ENCODE data around the gene CNR2.
A peak's percentile ranks its signal among the peaks of the same experiment; 100 is the strongest.
"Not testable (repeated sequence)": the region's sequence is repeated elsewhere in the genome, so short reads cannot be mapped to it uniquely, and the experiment has no call there.

The CNR2 gene

DNA sequence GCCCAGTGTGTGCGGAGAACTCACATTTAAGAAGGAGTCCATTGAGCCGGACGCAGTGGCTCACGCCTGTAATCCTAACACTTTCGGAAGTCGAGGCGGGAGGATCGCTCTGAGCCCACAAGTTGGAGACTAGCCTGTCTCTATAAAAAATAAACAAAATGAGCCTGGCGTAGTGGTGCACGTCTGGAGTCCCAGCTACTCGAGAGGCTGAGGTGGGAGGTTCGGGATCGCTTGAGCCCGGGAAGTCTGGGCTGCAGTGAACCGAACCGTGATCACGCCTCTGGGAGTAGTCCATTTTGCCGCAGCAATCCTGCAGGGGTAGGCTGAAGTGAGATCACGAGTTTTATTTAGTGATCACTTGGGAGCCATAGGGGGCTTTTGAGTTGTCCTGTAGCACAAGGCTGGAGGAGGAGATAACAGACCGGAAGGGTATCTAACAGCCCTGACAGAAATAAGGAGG is 44.6 kb downstream of the CNR2 start:
- H3K36me3 ChIP-seq, result peaks cover 16% of the 10 kb centered on the region
- peak overlapping the region; percentile 28; the same call in 1 of the 2 replicates for H3K9ac ChIP-seq
- H3K27ac ChIP-seq, result 0 out of 2 replicates have a peak overlapping the region, but pooled peaks have one; percentile 44
- no peaks in the 10 kb centered on the region for H3K27me3 ChIP-seq
- H3K4me2 ChIP-seq, result peak overlapping the region; percentile 99
- peak overlapping the region; percentile 80 for H3K4me3 ChIP-seq
- peaks cover 47% of the 10 kb centered on the region for H3K4me1 ChIP-seq
- peaks cover 15% of the 10 kb centered on the region; the same call in 1 of the 2 replicates for H4K20me1 ChIP-seq
- no peaks in the 10 kb centered on the region for H3K9me3 ChIP-seq
- no peak for TF ChIP-seq Cebpa-rat (IDR thresholded peaks at IDR 0.05)

DNA sequence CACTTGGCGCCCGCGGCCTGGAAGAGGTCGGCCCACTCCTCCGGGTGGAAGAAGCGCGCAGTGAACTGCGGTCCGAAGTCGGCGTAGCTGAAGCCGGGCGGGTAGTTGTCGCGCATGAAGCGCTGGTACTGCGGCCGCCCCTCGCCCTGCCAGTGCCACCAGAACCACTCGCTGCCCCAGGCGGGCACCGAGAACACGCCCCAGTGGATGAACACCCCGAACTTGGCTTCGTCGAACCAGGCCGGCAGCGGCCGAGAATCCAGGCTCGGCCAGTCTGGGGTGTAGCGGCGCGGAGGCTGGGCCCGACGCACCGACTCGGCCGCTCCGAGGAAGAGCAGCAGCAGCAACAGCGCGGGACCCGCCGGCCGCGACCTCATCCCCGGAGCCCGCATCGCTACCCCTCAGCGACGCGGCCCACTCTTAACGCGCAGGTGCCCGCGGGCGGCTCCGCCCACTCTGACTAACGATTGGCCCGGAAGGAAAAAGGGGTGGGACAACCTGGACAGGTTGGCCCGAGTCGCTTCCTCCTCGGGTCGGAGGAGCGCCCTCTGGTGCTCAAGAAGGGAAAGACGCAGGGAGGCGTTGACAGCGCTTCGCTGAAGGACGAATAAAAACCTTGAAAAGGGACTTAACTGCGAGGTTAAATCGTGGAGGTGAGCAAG is 45.1 kb downstream of the CNR2 start, which contains the start of gene FUCA1:
Gene FUCA1 (minus strand): TSS at position 396 of the 662 bp plus-strand sequence. CDS start 4 bp downstream, at position 392.
- peak within 1 kb of the TSS; percentile 81 for H3K9ac ChIP-seq
- no peaks in the 10 kb centered on the region for H3K9me3 ChIP-seq
- H3K4me3 ChIP-seq, result peak within 1 kb of the TSS; percentile 80
- TF ChIP-seq Cebpa-rat (IDR thresholded peaks at IDR 0.05), result no peak
- H3K4me2 ChIP-seq, result peak within 1 kb of the TSS; percentile 99
- H3K27me3 ChIP-seq, result no peaks in the 10 kb centered on the region
- H4K20me1 ChIP-seq, result peaks cover 15% of the 10 kb centered on the region; the same call in 1 of the 2 replicates
- H3K27ac ChIP-seq, result peak within 1 kb of the TSS; percentile 53; the same call in 1 of the 2 replicates
- H3K36me3 ChIP-seq, result peaks cover 22% of the 10 kb centered on the region
- H3K4me1 ChIP-seq, result peaks cover 47% of the 10 kb centered on the region

DNA sequence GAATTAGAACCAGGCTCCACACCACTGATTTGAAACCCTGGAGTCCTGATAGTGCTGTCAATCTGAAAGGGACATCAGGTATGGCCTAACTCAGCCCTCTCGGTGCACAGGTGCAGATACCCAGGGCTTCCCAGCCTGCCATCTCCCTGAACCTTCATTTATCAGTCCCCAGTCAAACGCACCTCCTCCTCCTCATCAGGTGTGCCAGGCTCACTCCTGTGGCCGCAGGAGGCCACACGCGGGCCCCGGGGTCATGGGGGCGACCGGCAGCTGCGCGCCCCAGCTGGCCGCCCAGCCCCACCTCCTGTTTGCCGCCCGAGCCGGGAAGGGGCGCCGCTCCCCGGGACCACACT is 45.6 kb downstream of the CNR2 start:
- TF ChIP-seq Cebpa-rat (IDR thresholded peaks at IDR 0.05), result no peak
- peaks cover 27% of the 10 kb centered on the region for H3K36me3 ChIP-seq
- H3K9me3 ChIP-seq, result no peaks in the 10 kb centered on the region
- H3K27me3 ChIP-seq, result no peaks in the 10 kb centered on the region
- H4K20me1 ChIP-seq, result peaks cover 15% of the 10 kb centered on the region; the same call in 1 of the 2 replicates
- peak overlapping the region; percentile 81 for H3K9ac ChIP-seq
- H3K4me3 ChIP-seq, result peak overlapping the region; percentile 80
- H3K4me2 ChIP-seq, result peak overlapping the region; percentile 99
- peak overlapping the region; percentile 53; the same call in 1 of the 2 replicates for H3K27ac ChIP-seq
- H3K4me1 ChIP-seq, result peaks cover 47% of the 10 kb centered on the region

DNA sequence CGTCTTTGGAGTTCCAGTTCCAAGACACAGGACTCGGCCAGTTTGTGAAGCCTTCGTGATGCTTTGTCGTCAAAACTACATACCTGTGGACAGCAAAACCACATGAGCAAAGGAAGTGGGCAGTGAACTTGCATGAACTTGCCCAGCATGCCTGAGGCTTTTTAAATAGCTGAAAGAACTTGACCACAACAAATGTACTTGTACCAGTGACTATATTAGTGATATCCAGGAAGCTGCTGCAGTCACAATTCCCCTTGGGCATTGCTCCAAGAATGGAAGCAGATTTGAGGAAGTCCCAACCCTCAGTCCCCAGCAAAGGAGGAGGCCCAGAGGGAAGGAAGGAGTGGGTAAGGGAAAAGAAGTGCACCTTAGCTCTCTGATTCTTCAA is 47.6 kb downstream of the CNR2 start:
- Histone ChIP-seq H3K4me2 (peak overlapping the region; percentile 99), H3K4me1 (peaks cover 47% of the 10 kb centered on the region), H3K27ac (0 out of 2 replicates have a peak overlapping the region, but pooled peaks have one; percentile 14), H4K20me1 (peaks cover 15% of the 10 kb centered on the region; the same call in 1 of the 2 replicates), H3K27me3 (no peaks in the 10 kb centered on the region), H3K4me3 (peak overlapping the region; percentile 20; the same call in 1 of the 2 replicates), H3K36me3 (peaks cover 46% of the 10 kb centered on the region), H3K9me3 (no peaks in the 10 kb centered on the region), H3K9ac (peak overlapping the region; percentile 30; the same call in 1 of the 2 replicates)
- TF ChIP-seq Cebpa-rat (IDR thresholded peaks at IDR 0.05), result no peak

- no peak for TF ChIP-seq Cebpa-rat (IDR thresholded peaks at IDR 0.05)
- Histone ChIP-seq H3K27me3 (no peaks in the 10 kb centered on the region), H3K36me3 (peaks cover 49% of the 10 kb centered on the region), H3K4me1 (peaks cover 47% of the 10 kb centered on the region), H4K20me1 (peaks cover 15% of the 10 kb centered on the region; the same call in 1 of the 2 replicates), H3K9ac (peak overlapping the region; percentile 30; the same call in 1 of the 2 replicates), H3K4me2 (peak overlapping the region; percentile 99), H3K4me3 (0 out of 2 replicates have a peak overlapping the region, but pooled peaks have one; percentile 20), H3K27ac (0 out of 2 replicates have a peak overlapping the region, but pooled peaks have one; percentile 14), H3K9me3 (no peaks in the 10 kb centered on the region)
Observed at GRCh38 chr1:23864801-23865542, 48.2 kb downstream of the CNR2 start.

DNA sequence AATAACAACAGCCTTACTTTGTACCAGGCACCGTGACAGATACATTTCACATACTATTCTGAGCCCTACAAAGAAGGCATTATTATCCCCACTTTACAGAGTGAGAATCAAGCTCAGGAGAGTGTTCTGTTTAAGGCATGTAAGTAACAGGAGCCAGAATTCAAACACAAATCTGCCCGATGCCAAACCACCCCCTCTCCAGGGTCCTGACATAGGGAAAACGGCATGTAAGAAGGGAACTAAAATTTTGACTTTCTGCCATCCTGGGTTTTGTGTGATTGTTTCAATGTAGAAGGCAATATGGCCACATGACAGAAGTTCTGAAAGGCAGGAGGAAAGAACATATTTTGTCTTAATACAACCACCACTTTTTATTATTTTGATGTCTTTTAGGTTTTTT is 50.5 kb downstream of the CNR2 start:
- H3K27ac ChIP-seq, result no peak overlapping the region
- no peak for TF ChIP-seq Cebpa-rat (IDR thresholded peaks at IDR 0.05)
- no peaks in the 10 kb centered on the region for H3K9me3 ChIP-seq
- H3K4me1 ChIP-seq, result peaks cover 32% of the 10 kb centered on the region
- peaks cover 73% of the 10 kb centered on the region for H3K36me3 ChIP-seq
- H3K4me2 ChIP-seq, result no peak overlapping the region
- no peak overlapping the region for H3K9ac ChIP-seq
- H3K27me3 ChIP-seq, result no peaks in the 10 kb centered on the region
- H4K20me1 ChIP-seq, result peaks cover 14% of the 10 kb centered on the region; the same call in 1 of the 2 replicates
- H3K4me3 ChIP-seq, result no peak overlapping the region

- H3K9ac ChIP-seq, result no peak overlapping the region
- H3K36me3 ChIP-seq, result peaks cover 55% of the 10 kb centered on the region
- TF ChIP-seq Cebpa-rat (IDR thresholded peaks at IDR 0.05), result no peak
- H3K4me1 ChIP-seq, result no peaks in the 10 kb centered on the region
- no peak overlapping the region for H3K4me2 ChIP-seq
- no peaks in the 10 kb centered on the region; the same call in 1 of the 2 replicates for H3K9me3 ChIP-seq
- no peaks in the 10 kb centered on the region for H3K27me3 ChIP-seq
- H3K4me3 ChIP-seq, result no peak overlapping the region
- H4K20me1 ChIP-seq, result no peaks in the 10 kb centered on the region
- no peak overlapping the region for H3K27ac ChIP-seq
Observed at GRCh38 chr1:23854568-23854967, 58.6 kb downstream of the CNR2 start.

DNA sequence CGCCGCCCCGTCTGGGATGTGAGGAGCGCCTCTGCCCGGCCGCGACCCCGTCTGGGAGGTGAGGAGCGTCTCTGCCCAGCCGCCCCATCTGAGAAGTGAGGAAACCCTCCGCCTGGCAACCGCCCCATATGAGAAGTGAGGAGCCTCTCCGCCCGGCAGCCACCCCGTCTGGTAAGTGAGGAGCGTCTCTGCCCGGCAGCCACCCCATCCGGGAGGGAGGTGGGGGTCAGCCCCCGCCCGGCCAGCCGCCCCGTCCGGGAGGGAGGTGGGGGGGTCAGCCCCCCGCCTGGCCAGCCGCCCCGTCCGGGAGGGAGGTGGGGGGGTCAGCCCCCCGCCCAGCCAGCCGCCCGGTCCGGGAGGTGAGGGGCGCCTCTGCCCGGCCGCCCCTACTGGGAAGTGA is 60.0 kb downstream of the CNR2 start:
- H3K9ac ChIP-seq, H3K27me3 ChIP-seq, H3K4me3 ChIP-seq, H3K27ac ChIP-seq, H3K4me1 ChIP-seq, H3K9me3 ChIP-seq, H3K4me2 ChIP-seq, H4K20me1 ChIP-seq: not testable (repeated sequence)
- peaks cover 53% of the 10 kb centered on the region for H3K36me3 ChIP-seq

- not testable (repeated sequence) for H3K4me2 ChIP-seq, H3K27ac ChIP-seq, H3K4me3 ChIP-seq, H4K20me1 ChIP-seq, H3K4me1 ChIP-seq, H3K9ac ChIP-seq, H3K27me3 ChIP-seq
- peaks cover 12% of the 10 kb centered on the region; the same call in 1 of the 2 replicates for H3K9me3 ChIP-seq
- H3K36me3 ChIP-seq, result peaks cover 52% of the 10 kb centered on the region
Observed at GRCh38 chr1:23851406-23851805, 61.8 kb downstream of the CNR2 start.

Data from BLaER1 (cell line).